SKM-1 (cell line): ENCODE results near the gene SAMMSON.

Experiments
- DNase-seq: peaks from one replicate; lab custom pipeline; 2025; ENCODE audit not compliant: unreplicated experiment; lab: John Stamatoyannopoulos, UW

The SAMMSON gene

GRCh38 chr3:69999140-70000027 is at the start of gene SAMMSON:
Gene SAMMSON (plus strand): TSS chr3:69999733.
- DNase-seq: no peak

- no peak for DNase-seq
These were observed 47.9 kb upstream of the SAMMSON start for GRCh38 chr3:69951616-69952015.

- DNase-seq: no peak
These were observed 40.0 kb upstream of the SAMMSON start for GRCh38 chr3:69959581-69959980.

GRCh38 chr3:69961706-69962439 is 37.7 kb upstream of the SAMMSON start:
- DNase-seq: no peak

GRCh38 chr3:69963643-69964042 is 35.9 kb upstream of the SAMMSON start:
- DNase-seq: no peak

- no peak for DNase-seq
These were observed 32.4 kb upstream of the SAMMSON start for GRCh38 chr3:69967156-69967555.

- no peak for DNase-seq
These were observed 28.7 kb upstream of the SAMMSON start for GRCh38 chr3:69970827-69971226.

GRCh38 chr3:69972672-69973071 is 26.9 kb upstream of the SAMMSON start:
- DNase-seq: no peak

- no peak for DNase-seq
These were observed 23.5 kb upstream of the SAMMSON start for GRCh38 chr3:69976021-69976420.

- DNase-seq: no peak
These were observed 15.8 kb upstream of the SAMMSON start for GRCh38 chr3:69983546-69984265.

- no peak for DNase-seq
These were observed 14.3 kb upstream of the SAMMSON start for GRCh38 chr3:69985266-69985665.

GRCh38 chr3:69986419-69986818 is 13.1 kb upstream of the SAMMSON start:
- no peak for DNase-seq

GRCh38 chr3:69987833-69988232 is 11.7 kb upstream of the SAMMSON start:
- no peak for DNase-seq

- no peak for DNase-seq
These were observed 5.8 kb upstream of the SAMMSON start for GRCh38 chr3:69993757-69994156.

- no peak for DNase-seq
These were observed 4.6 kb upstream of the SAMMSON start for GRCh38 chr3:69994919-69995318.

- no peak for DNase-seq
These were observed 1.8 kb upstream of the SAMMSON start for GRCh38 chr3:69997631-69998307.

GRCh38 chr3:69998759-69999139 is 784 bp upstream of the SAMMSON start:
- DNase-seq: no peak

- no peak for DNase-seq
These were observed 486 bp downstream of the SAMMSON start for GRCh38 chr3:70000028-70000410.

- no peak for DNase-seq
These were observed 1.1 kb downstream of the SAMMSON start for GRCh38 chr3:70000563-70001081.

- no peak for DNase-seq
These were observed 3.6 kb downstream of the SAMMSON start for GRCh38 chr3:70003119-70003518.

GRCh38 chr3:70006089-70006488 is 6.6 kb downstream of the SAMMSON start:
- DNase-seq: no peak
